ENCODE results near the gene TBC1D17.

DNA sequence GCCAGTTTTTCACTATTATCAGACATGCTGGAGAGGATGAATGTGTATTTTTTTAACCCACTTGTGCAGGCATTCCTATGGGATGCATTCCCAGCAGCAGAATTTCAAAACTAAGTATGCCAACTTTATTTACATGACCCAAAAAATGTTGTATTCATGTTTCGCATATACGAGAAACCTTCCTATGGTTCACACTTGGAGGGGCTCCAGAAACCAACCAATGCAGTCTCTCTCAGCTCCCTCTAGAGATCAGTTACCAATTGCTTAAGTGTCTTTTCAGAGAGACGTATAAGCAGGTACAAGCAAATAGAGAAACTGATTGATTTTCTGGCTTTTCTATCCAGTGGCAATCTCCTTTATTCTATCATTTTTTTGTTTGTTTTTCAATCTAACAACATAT is 32.1 kb upstream of the TBC1D17 start:
- TF ChIP-seq, protein P1, sequence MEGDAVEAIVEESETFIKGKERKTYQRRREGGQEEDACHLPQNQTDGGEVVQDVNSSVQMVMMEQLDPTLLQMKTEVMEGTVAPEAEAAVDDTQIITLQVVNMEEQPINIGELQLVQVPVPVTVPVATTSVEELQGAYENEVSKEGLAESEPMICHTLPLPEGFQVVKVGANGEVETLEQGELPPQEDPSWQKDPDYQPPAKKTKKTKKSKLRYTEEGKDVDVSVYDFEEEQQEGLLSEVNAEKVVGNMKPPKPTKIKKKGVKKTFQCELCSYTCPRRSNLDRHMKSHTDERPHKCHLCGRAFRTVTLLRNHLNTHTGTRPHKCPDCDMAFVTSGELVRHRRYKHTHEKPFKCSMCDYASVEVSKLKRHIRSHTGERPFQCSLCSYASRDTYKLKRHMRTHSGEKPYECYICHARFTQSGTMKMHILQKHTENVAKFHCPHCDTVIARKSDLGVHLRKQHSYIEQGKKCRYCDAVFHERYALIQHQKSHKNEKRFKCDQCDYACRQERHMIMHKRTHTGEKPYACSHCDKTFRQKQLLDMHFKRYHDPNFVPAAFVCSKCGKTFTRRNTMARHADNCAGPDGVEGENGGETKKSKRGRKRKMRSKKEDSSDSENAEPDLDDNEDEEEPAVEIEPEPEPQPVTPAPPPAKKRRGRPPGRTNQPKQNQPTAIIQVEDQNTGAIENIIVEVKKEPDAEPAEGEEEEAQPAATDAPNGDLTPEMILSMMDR (IDR thresholded peaks at IDR 0.05) = no peak
- TF ChIP-seq POLR2A (IDR thresholded peaks at IDR 0.05) (no peak), EP300 (IDR thresholded peaks at IDR 0.05) (no peak)
